NCI-H2227 treated with DMSO at 0.1 percent for 48 hours (cell line): ENCODE measurements around the gene ZMYM5.
"Not testable (repeated sequence)": the region's sequence is repeated elsewhere in the genome, so short reads cannot be mapped to it uniquely, and the experiment has no call there.

ENCODE experiments used
- DNase-seq: peaks from one replicate; lab custom pipeline; 2025; lab: John Stamatoyannopoulos, UW

The ZMYM5 gene

DNA sequence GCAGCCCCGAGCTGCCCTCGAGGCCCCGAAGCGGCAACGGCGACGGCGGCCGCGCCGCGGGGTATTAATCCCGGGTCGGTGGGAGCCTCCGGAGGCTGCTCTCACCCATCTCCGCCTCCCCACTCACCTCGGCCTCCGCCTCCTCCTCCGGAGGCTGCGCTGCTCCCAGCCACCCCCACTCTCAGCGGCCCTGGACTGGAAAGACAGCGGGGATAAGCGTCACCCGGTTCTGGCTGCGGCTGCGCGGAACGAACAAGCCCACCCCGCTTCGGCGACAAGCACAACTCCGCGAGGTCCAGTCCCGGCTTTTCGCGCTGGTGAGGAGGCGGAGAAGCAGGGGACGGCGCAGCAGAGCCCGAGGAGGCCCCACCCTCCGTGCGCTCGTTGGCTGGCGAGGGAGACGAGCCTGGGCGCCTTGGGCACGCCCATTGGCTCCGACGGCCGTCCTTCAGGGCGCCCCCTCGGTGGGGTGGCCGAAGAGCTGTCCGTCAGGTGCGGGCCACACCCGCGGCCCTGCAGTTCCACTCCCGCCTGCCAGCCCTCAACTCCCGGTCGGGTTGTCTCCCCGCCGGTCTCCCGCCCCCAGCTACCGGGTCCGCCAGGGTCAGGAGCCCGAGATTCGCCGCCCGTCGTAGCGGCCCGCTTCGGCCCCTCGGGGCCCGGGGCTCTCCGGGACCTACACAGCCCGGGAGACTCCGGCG, at the start of gene ZMYM5:
TSS of gene ZMYM5 (minus strand) at position 327 of the 701 bp plus-strand sequence. CDS start 11,469 bp downstream, outside the sequence.
- DNase-seq: peak; percentile 93

DNA sequence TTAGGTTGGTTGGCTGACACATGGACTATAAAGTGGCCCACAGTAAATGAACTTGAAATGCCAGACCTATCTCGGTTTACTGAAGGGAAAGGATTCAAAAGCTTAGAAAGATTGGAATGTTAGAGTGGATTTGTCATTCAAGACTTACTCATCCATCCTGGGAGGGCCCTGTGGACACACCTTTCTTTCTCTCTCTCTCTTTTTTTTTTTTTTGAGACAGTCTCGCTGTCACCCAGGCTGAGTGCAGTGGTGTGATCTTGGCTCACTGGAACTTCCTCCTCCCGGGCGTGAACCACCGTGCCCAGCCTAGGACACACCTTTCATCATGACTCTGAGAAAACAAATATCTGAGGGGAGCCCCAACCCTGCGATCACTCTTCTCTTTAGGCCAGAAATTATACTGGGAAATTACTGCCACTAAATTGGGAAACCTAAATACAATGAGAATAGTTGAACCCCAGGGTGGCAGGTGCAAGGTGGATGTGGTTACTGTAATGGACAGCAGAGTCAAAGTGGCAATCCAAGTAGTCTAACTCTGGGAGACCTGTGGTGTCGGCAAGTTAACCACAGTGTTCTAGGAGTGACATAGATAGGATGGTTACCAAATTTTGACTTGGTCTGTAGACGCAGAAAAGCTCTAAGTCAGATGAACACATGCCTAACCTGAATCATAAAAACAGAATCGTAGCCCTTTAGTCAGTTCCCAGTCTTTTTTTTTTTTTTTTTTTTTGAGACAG, 47.1 kb upstream of the ZMYM5 start:
- no peak for DNase-seq

DNA sequence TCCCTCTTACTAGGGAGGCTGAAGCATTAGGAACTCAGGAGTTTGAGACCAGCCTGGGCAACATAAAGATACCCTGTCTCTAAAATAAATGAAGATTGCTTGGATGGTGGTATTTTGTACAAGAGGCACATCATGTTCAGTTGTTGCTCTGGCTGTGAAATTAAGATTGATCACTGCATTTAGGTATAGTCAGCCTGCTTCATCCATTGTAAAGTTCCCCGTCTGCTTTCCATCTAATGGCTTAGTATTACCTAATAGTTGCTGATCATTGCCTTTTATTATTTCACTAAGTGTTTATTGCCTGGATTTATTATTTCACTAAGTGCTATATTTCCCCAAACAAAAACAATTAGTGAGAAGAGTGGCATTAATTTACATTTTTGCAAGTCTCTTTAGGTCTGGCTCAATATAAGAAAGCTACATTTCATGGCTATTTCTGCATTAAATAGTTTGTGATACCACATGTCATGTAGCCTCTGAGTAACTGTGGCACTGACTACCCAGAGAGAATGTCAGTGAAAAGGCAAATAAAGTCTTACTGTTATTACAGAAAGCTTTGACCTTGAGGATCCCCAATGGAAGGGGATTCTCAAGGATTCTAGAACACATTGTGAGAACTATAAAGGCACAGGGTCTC, 45.0 kb upstream of the ZMYM5 start:
- no peak for DNase-seq

DNA sequence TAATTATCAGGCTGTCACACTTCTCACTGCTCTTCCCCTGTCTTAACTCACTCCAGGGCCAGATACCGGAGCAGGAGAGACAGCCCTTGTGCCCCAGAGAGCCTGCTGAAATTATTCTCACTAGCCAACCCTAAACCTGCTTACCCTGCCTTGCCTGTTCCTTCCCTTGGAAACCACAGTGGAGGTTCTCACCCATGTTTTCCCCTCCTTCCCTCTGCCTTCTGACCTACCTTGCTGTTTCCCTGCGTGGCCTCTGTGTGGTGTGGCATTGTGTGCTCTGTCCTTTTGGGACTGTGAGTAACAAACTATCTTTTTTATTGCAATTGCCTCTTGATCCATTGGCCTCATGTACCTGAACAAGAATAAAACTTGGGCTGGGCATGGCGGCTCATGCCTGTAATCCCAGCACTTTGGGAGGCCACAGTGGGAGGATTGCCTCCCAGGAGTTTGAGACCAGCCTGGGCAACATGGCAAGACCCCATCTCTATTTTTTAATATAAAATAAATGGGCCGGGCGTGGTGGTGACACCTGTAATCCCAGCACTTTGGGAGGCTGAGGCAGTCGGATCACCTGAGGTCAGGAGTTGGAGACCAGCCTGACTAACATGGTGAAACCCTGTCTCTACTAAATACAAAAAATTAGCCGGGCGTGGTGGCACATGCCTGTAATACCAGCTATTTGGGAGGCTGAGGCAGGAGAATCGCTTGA, 42.2 kb upstream of the ZMYM5 start:
- not testable (repeated sequence) for DNase-seq

DNA sequence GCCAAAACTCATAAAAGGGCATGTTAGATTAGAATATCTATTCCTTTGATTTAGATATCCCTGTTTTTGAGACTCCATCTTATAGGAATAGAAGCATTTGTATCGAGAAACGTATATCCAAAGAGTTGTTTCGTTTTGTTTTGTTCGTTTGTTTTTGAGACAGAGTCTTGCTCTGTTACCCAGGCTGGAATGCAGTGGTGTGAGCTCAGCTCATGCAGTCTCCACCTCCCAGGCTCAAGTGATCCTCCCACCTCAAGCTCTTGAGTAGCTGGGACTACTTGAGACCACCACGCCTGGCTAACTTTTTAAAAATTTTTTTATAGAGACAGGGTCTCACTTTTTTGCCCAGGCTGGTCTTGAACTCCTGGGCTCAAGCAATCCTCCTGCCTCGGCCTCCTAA, 26.6 kb upstream of the ZMYM5 start:
- no peak for DNase-seq

DNA sequence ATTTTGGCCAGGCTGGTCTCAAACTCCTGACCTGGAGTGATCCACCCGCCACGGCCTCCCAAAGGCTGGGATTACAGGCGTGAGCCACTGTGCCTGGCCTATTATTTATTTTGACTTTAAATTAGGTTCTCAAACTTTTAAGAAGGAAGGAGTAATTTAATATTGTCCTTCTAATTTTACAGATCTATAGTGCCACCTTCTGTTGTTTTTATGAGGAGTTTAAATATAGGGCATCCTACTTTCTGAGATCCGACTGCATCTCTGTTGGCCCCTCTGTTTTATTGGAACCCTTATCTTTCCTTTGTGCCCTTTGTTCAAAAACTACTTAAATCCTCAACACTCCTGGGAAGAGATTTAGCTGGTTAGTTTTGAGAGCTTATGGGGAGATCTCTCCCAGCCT, 25.4 kb upstream of the ZMYM5 start:
- no peak for DNase-seq

DNA sequence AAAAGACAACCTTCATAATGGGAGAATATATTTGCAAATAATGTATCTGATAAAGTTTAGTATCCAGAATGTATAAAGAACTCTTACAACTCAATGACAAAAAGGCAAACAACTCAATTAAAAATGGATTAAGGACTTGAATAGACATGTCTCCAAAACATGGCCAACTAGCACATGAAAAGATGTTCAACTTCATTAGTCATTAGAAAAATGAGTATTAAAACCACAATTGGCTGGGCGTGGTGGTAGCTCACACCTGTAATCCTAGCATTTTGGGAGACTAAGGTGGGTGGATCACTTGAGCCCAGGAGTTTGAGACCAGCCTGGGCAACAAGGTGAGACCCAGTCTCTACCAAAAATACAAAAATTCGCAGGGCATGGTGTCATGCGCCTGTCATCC, 18.8 kb upstream of the ZMYM5 start:
- no peak for DNase-seq

DNA sequence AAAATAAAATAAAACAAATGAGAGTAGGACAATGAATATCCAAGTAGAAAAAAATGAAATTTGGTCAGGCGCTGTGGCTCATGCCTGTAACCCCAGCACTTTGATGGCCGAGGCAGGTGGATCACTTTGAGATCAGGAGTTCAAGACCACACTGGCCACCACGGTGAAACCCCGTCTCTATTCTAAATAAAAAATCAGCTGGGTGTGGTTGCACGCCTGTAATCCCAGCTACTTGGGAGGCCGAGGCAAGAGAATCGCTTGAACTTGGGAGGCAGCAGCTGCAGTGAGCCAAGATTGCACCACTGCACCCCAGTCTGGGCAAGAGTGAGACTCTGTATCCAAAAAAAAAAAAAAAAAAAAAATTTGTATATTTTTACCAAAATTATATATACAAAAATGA, 18.2 kb upstream of the ZMYM5 start:
- DNase-seq: no peak

DNA sequence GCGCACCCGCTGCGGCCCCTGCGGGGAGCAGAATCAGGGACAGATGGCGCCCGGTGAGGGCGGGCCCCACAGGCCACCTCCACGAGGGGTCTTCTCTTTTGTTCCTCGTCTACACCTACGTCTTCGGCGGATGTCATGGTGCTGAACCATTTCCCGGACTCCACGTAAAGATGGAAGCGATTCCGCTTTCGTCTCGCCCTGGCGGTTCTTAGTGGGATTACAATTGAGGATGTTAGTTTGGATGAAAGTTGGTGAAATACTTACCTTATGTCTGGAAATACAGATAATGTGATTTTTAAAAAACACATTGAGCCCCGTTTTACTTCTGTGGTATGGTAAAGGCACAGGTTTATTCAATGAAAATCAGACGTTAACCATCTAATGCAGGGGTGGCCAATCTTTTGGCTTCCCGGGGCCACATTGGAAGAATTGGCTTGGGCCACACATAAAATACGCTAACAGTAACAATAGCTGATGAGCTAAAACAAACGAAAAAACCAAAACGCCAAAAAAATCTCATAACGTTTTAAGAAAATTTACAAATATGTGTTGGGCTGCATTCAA, 1.4 kb upstream of the ZMYM5 start:
- peak; percentile 54 for DNase-seq

DNA sequence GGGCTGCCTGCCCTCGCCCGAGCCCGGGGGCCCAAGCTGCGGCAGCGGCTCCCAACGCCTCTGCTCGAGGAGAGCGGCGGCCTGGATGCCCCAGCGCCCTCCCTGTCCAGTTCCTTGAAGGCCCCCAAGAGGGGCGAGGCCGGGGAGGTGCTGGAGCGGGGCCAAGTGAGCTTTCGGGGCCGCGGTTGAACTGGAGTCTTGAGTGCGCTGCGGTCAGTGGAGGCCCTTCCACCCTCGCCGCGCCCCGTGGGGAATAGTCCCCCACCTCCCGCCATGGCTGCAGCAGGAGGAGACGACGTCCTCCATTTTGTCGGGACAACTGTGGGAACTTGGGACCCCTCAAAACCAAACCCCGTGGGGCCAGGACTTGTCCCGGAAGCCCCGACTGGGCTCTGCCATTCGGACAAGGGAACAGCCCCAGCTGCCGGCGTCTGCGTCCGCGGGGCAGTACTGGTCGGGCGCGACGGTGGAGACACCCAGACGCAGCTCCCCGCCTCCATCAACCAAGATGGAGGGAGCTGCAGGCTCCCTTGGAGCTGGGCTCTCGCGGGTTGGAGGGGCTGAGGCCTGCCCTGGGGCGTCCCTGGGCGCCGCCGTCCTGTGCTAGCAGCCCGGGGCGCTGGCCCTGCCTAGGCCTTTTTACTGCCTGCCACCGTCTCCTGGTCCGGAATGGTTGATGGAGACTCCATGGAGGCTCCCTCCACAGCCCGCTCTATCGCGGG, 736 bp upstream of the ZMYM5 start:
- peak; percentile 68 for DNase-seq

DNA sequence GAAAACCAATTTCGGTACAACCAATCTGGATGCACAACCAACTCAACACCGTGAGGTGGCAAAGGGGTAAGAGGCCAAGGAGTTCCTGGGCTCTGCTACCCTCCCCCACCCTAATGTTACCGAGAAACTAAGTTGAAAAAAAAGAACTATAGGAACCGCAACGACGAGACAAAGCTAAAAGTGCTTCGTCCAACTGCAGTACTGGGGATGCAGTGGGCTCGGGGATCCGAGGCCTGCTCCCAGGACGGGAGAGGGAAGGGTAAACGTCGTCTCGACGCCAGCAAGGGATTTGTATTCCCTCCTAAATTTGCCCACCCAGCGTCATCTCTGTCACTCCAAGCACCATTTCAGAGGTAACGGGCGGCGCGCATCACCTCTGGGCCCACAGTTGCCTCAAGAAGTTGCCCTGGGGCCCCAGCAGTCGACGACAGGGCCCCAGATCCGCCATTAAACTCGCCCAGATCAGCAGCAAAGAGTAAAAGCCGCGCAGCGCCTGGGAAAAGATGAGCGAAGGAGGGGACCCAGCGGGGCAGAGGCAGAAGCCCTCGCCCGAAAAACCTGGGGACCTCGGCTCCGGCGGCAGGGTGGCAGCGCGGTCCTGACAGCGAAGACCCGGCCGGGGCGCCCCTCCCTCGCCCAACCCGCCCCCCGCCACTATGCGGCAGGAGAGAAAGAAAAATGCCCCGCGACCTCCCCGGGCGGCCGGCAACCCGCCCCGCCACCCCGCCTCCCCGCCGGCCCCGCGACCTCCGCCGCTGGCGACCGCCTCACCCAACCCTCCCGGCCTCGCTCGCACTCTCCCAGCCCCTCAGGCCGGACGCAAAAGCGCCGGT, 752 bp downstream of the ZMYM5 start:
- DNase-seq: peak; percentile 12

DNA sequence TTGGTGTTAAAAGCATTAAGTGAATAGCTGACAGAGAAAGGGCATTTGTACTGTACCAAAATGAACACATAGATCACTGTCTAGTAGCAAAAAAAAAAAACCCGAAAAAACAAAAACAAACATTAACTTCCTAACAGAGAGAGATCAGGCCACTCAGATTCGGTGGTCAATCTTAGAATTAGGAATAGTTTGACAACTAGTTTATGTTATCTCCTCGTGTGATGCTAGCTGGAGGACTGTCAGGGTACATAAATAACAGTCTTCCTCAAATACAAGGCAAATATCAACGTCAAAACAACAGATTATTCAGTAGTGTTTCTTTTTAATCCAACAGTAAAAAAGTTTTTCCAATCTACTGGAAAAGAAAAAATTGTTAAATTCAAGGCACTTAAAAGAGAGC, 1.7 kb downstream of the ZMYM5 start:
- DNase-seq: no peak

DNA sequence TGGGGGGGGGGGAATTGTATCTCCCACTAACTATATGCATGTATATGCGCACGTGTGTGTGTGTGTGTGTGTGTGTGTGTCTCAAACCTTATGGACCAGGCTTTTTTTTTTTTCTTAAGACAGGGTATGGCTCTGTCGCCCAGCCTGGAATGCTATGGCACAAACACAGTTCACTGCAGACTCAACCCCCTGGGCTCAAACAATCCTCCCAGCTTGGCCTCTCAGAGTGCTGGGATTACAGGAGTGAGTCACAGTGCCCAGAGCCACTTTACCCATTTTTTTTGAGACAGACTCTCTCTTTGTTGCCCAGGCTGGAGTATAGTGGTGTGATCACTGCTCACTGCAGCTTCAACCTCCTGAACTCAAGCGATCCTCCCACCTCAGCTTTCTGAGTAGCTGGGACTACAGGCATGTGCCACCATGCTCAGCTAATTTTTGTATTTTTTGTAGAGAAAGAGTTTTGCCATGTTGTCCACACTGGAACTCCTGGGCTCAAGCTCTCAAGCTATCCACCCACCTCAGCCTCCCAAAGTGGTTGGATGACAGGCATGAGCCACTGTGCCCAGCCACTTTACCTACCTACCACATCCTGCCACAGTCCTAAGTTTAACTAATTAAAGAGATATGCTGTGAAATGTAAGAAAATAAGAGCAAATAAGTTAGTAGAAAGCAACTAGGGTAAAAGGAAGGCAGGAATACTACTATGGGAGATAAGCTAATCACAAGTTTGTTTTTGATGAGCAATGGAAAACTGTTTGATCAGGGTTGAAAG, 2.4 kb downstream of the ZMYM5 start:
- DNase-seq: no peak

DNA sequence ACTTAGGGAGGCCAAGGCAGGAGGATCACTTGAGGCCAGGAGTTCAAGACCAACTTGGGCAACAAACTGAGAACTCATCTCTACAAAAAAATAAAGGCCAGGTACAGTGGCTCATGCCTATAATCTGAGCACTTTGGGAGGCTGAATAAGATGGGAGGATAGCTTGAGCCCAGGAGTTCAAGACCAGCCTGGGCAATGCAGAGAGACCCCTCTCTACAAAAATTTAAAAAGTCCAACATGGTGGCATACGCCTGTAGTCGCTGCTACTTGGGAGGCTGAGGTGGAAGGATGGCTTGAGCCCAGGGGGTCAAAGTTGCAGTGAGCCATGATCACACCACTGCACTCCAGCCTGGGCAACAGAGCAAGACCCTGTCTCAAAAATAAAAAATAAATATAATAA, 5.8 kb downstream of the ZMYM5 start:
- not testable (repeated sequence) for DNase-seq

DNA sequence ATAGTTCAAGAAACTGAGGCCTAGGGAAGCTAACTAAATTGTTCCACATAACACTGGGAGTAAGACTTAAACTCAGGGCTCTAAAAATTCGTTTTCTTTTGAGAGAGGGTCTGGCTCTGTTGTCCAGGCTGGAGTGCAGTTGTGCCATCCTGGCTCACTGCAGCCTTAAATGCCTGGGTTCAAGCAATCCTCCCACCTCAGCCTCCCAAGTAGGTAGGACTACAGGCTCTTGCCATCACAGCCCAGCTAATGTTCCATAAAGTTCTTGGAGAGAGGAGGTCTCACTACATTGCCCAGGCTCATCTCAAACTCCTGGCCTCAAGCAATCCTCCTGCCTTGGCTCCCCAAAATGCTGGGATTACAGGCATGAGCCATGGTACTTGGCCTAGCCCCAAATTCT, 10.7 kb downstream of the ZMYM5 start:
- DNase-seq: no peak

DNA sequence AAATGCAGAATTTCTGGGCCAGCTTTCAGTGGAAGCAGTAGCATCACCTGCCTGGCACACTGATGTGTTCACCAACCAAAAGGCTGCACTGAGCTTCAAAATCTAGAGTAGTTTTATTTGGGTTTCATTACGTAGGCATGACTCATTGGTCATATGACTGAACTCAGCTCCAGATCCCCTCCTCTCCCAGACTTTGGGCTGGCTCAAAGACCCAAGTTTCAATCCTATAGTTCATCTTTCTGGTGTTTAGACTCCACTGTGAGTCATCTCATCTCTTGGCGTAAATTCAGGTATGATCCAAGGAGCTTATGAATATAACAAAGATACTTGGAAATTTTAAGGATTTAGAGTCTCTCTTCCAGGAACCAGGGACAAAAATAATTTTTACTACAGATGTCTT, 17.7 kb downstream of the ZMYM5 start:
- no peak for DNase-seq

DNA sequence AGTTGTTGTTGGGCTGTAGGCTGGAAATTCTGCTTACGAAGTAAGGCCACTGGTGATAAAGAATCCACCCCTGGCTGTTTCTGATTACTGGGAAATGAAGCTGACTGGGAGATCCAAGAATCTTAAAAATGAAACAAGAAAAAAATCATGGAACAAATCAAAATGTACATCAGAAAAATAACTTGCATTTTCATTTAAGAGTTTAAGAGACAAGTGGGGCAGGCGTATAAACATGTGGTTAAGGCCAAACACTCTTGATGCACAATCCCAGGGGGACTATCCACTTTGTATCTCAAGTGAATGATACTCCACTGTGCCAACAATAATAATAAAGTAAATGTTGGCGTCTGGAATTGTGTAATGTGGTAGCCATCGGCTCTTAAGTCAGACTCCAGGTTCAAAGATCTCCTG, 24.6 kb downstream of the ZMYM5 start:
- no peak for DNase-seq

DNA sequence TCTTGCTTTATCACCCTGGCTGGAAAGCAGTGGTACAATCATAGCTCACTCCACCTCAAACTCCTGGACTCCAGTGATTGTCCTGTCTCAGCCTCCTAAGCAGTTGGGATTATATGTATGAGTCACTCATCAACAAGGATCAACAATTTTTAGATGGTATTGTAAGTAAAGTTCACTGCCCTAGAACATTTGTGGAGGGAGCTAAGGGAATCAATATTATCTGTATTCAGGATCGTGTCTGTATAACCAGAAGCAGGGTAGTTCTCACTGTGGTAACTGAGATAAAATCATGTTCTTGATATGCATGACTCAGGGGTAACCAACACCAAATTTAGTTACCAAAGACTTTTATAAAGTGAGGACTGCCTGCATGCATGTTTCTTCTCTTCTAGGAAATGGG, 27.0 kb downstream of the ZMYM5 start:
- no peak for DNase-seq

DNA sequence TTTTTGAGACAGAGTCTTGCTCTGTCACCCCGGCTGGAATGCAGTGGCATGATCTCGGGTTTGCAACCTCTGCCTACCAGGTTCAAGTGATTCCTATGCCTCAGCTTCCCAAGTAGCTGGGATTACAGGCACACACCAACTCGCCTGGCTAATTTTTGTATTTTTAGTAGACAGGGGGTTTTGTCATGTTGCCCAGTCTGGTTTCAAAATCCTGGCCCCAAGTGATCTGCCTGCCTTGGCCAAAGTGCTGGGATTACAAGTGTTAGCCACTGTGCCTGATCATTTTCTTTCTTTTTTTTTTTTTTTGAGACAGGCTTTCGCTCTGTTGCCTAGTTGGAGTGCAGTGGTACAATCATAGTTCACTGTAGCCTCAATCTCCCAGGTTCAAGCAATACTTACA, 28.7 kb downstream of the ZMYM5 start:
- DNase-seq: no peak

DNA sequence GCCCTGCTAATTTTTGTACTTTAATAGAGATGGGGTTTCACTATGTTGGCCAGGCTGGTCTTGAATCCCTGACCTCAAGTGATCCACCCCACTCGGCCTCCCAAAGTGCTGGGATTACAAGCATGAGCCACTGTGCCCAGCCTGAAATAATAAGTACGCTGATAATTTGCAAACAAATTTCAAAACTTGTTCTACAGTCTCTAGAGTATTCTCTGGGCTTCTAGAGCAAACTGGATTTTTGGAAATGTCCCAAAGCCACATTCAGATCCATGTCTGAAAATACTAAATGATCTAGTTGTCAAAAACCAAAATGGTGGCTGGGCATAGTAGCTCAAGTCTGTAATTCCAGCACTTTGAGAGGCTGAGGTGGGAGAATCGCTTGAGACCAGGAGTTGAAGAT, 40.8 kb downstream of the ZMYM5 start:
- no peak for DNase-seq
